Mesendoderm (in vitro differentiated cells): ENCODE measurements around the gene KCNAB2.
"Not testable (repeated sequence)": the region's sequence is repeated elsewhere in the genome, so short reads cannot be mapped to it uniquely, and the experiment has no call there.

Experiments
- DNase-seq: peaks from one replicate; pipeline ENCODE4 v3.0.0; 2013
- H2AK5ac ChIP-seq: 2 replicates; pipeline ENCODE4 v1.6.1; 2013; ENCODE audit warnings: low read length, inconsistent platforms
- H2BK120ac ChIP-seq: 2 replicates; pipeline ENCODE4 v1.6.1; 2013; ENCODE audit warnings: low read depth, mild to moderate bottlenecking, low read length, moderate library complexity, mixed read lengths
- H2BK15ac ChIP-seq: replicated peaks from 2 replicates; pipeline ENCODE4 v1.6.1; 2013; ENCODE audit warnings: low read depth, mild to moderate bottlenecking, moderate library complexity
- H2BK5ac ChIP-seq: 2 replicates; pipeline ENCODE4 v1.6.1; 2013; ENCODE audit warnings: low read length, inconsistent platforms
- H3K18ac ChIP-seq: 2 replicates; pipeline ENCODE4 v1.6.1; 2013; ENCODE audit warnings: mild to moderate bottlenecking, low read length, mixed read lengths
- H3K23ac ChIP-seq: one replicate; pipeline ENCODE4 v1.6.1; 2013; ENCODE audit warnings: low read length
- H3K27ac ChIP-seq: 2 replicates; pipeline ENCODE4 v1.5.1; 2013; ENCODE audit warnings: low read depth, mild to moderate bottlenecking, inconsistent platforms, low read length, moderate library complexity
- H3K27me3 ChIP-seq: 2 replicates; pipeline ENCODE4 v1.6.1; 2013; ENCODE audit warnings: low read length, control low read depth, mild to moderate bottlenecking, inconsistent platforms; ENCODE audit not compliant: insufficient read depth, poor library complexity
- H3K36me3 ChIP-seq: 2 replicates; pipeline ENCODE4 v1.6.1; 2013; ENCODE audit warnings: low read length, inconsistent platforms; ENCODE audit not compliant: control insufficient read depth, insufficient read depth
- H3K4ac ChIP-seq: one replicate; pipeline ENCODE4 v1.6.1; 2013; ENCODE audit warnings: low read depth, mild to moderate bottlenecking, low read length, moderate library complexity
- H3K4me1 ChIP-seq: 2 replicates; pipeline ENCODE4 v1.6.1; 2013; ENCODE audit warnings: low read depth, low read length, inconsistent platforms; ENCODE audit not compliant: control insufficient read depth
- H3K4me2 ChIP-seq: 2 replicates; pipeline ENCODE4 v1.6.1; 2013; ENCODE audit warnings: low read length
- H3K4me3 ChIP-seq: 2 replicates; pipeline ENCODE4 v1.5.1; 2013; ENCODE audit warnings: mild to moderate bottlenecking, low read length
- H3K56ac ChIP-seq: one replicate; pipeline ENCODE4 v1.6.1; 2013; ENCODE audit warnings: low read length
- H3K79me1 ChIP-seq: 2 replicates; pipeline ENCODE4 v1.6.1; 2013; ENCODE audit warnings: low read length, inconsistent platforms
- H3K79me2 ChIP-seq: 2 replicates; pipeline ENCODE4 v1.6.1; 2013; ENCODE audit warnings: mild to moderate bottlenecking, low read length; ENCODE audit not compliant: control insufficient read depth, insufficient read depth
- H3K9ac ChIP-seq: 2 replicates; pipeline ENCODE4 v1.6.1; 2013; ENCODE audit warnings: low read length, inconsistent platforms
- H4K5ac ChIP-seq: one replicate; pipeline ENCODE4 v1.6.1; 2013; ENCODE audit warnings: low read length
- H4K8ac ChIP-seq: one replicate; pipeline ENCODE4 v1.6.1; 2013; ENCODE audit warnings: low read depth, mild to moderate bottlenecking, control low read depth, low read length, moderate library complexity
- WGBS: extraction: QIAGEN DNeasy Blood & Tissue Kit; methylation state at CpG from one replicate; pipeline ENCODE4 v1.1.7; 2013; ENCODE audit warnings: low lambda C conversion rate, missing lambda C conversion rate; ENCODE audit not compliant: insufficient coverage; ENCODE audit errors: extremely low coverage; 5-methylcytosine and 5-hydroxymethylcytosine counted together

The KCNAB2 gene

GRCh38 chr1:6012529-6013318 is 33.0 kb upstream of the KCNAB2 start:
- Histone ChIP-seq H3K27ac (no peak overlapping the region), H4K5ac (no peak overlapping the region), H3K18ac (no peak overlapping the region), H3K56ac (no peak overlapping the region), H3K79me2 (no peaks in the 10 kb centered on the region), H2BK120ac (no peak overlapping the region), H2AK5ac (no peak overlapping the region), H3K9ac (no peak overlapping the region), H3K27me3 (no peaks in the 10 kb centered on the region), H3K4me2 (no peak overlapping the region), H2BK15ac (no peak overlapping the region), H2BK5ac (no peak overlapping the region), H4K8ac (no peak overlapping the region), H3K23ac (no peak overlapping the region), H3K36me3 (no peaks in the 10 kb centered on the region), H3K4me1 (no peaks in the 10 kb centered on the region), H3K79me1 (no peaks in the 10 kb centered on the region), H3K4ac (no peak overlapping the region), H3K4me3 (no peak overlapping the region)
- WGBS, result no CpG with 5 or more reads among the region's 17 CpGs
- DNase-seq, result no peak

- Histone ChIP-seq H3K4ac (no peak overlapping the region), H3K9ac (no peak overlapping the region), H2BK120ac (no peak overlapping the region), H2AK5ac (no peak overlapping the region), H2BK15ac (no peak overlapping the region), H4K8ac (no peak overlapping the region), H3K56ac (no peak overlapping the region), H3K4me1 (no peaks in the 10 kb centered on the region), H3K4me2 (no peak overlapping the region), H3K27ac (no peak overlapping the region), H3K23ac (no peak overlapping the region), H3K79me2 (no peaks in the 10 kb centered on the region), H3K36me3 (no peaks in the 10 kb centered on the region), H4K5ac (no peak overlapping the region), H3K79me1 (no peaks in the 10 kb centered on the region), H3K27me3 (no peaks in the 10 kb centered on the region), H2BK5ac (no peak overlapping the region), H3K18ac (no peak overlapping the region), H3K4me3 (no peak overlapping the region)
- no peak for DNase-seq
- WGBS, result no CpG with 5 or more reads among the region's 12 CpGs
Observed at GRCh38 chr1:6013491-6013890, 32.2 kb upstream of the KCNAB2 start.

- H2AK5ac ChIP-seq, result no peak overlapping the region
- no peak overlapping the region for H3K27ac ChIP-seq
- no peak overlapping the region for H2BK5ac ChIP-seq
- no peaks in the 10 kb centered on the region for H3K79me2 ChIP-seq
- no peak overlapping the region for H3K56ac ChIP-seq
- no peak overlapping the region for H3K9ac ChIP-seq
- no peak overlapping the region for H2BK15ac ChIP-seq
- no peaks in the 10 kb centered on the region for H3K4me1 ChIP-seq
- H3K18ac ChIP-seq, result no peak overlapping the region
- WGBS, result no CpG with 5 or more reads among the region's 19 CpGs
- H3K4me3 ChIP-seq, result no peak overlapping the region
- H3K4me2 ChIP-seq, result no peak overlapping the region
- H4K5ac ChIP-seq, result no peak overlapping the region
- no peaks in the 10 kb centered on the region for H3K36me3 ChIP-seq
- no peaks in the 10 kb centered on the region for H3K79me1 ChIP-seq
- no peak for DNase-seq
- no peak overlapping the region for H3K23ac ChIP-seq
- H4K8ac ChIP-seq, result no peak overlapping the region
- H3K4ac ChIP-seq, result no peak overlapping the region
- H2BK120ac ChIP-seq, result no peak overlapping the region
- H3K27me3 ChIP-seq, result no peaks in the 10 kb centered on the region
Observed at GRCh38 chr1:6014130-6014999, 31.3 kb upstream of the KCNAB2 start.

- no peak overlapping the region for H3K4me3 ChIP-seq
- no peak overlapping the region for H2BK120ac ChIP-seq
- H3K9ac ChIP-seq, result no peak overlapping the region
- DNase-seq, result no peak
- WGBS, result no CpG with 5 or more reads among the region's 21 CpGs
- no peak overlapping the region for H2BK15ac ChIP-seq
- no peak overlapping the region for H3K23ac ChIP-seq
- no peak overlapping the region for H4K5ac ChIP-seq
- no peaks in the 10 kb centered on the region for H3K27me3 ChIP-seq
- no peak overlapping the region for H3K56ac ChIP-seq
- no peak overlapping the region for H2AK5ac ChIP-seq
- no peaks in the 10 kb centered on the region for H3K4me1 ChIP-seq
- no peak overlapping the region for H3K27ac ChIP-seq
- no peaks in the 10 kb centered on the region for H3K79me2 ChIP-seq
- no peaks in the 10 kb centered on the region for H3K36me3 ChIP-seq
- no peak overlapping the region for H3K4me2 ChIP-seq
- H3K4ac ChIP-seq, result no peak overlapping the region
- H3K79me1 ChIP-seq, result no peaks in the 10 kb centered on the region
- no peak overlapping the region for H4K8ac ChIP-seq
- H3K18ac ChIP-seq, result no peak overlapping the region
- no peak overlapping the region for H2BK5ac ChIP-seq
Observed at GRCh38 chr1:6016191-6016865, 29.4 kb upstream of the KCNAB2 start.

GRCh38 chr1:6017654-6018053 is 28.0 kb upstream of the KCNAB2 start:
- not testable (repeated sequence) for H2BK120ac ChIP-seq, DNase-seq, H2BK5ac ChIP-seq, H3K4me3 ChIP-seq, H3K27me3 ChIP-seq, H3K23ac ChIP-seq, H3K36me3 ChIP-seq, H3K4ac ChIP-seq, H3K4me2 ChIP-seq, H4K5ac ChIP-seq, H4K8ac ChIP-seq, H3K56ac ChIP-seq, H3K27ac ChIP-seq, H2BK15ac ChIP-seq, H3K18ac ChIP-seq, H3K4me1 ChIP-seq, H2AK5ac ChIP-seq, H3K9ac ChIP-seq, H3K79me1 ChIP-seq, H3K79me2 ChIP-seq
- WGBS, result no CpG with 5 or more reads among the region's 7 CpGs
